Caco-2 (cell line): ENCODE measurements around the gene EHBP1. TPM values are rescaled to one million over a fixed set of nuclear protein-coding genes. Genes with fewer than 3 reads are reported as not detected.

Source experiments
- Bru-seq: library from RNA; stranded (reverse); fragments of 400-500 nt; gene quantifications from one replicate; lab custom pipeline; 2021; lab: Mats Ljungman, UMichigan
- BruChase-seq, 2 experiments: library from RNA; stranded (reverse); fragments of 400-500 nt; gene quantifications; one replicate each; lab custom pipeline; 2021; lab: Mats Ljungman, UMichigan
- BruUV-seq: library from RNA; stranded (reverse); fragments of 400-500 nt; replicated peaks from 2 replicates; lab custom pipeline; 2021; lab: Mats Ljungman, UMichigan
- CTCF ChIA-PET: fragments of 300-600 bp; sonication (Branson Sonifier 250); formaldehyde crosslinking; loops from one replicate; lab custom pipeline; 2022; ENCODE audit warnings: antibody characterized with exemption; lab: Charles Lee
- POLR2A ChIA-PET: fragments of 300-600 bp; sonication (Branson Sonifier 250); formaldehyde crosslinking; loops from one replicate; lab custom pipeline; 2022; ENCODE audit warnings: antibody characterized with exemption; lab: Charles Lee
- DNase-seq, 2 experiments: peaks; one replicate each; pipeline versions ENCODE4 v3.0.0 to v3.0.0-alpha.2; 2020 to 2022
- H3K27me3 ChIP-seq: replicated peaks from 2 replicates; pipeline ENCODE4 v1.6.0; 2011; ENCODE audit warnings: low read length; ENCODE audit not compliant: control insufficient read depth, insufficient read depth
- H3K36me3 ChIP-seq: 2 replicates; pipeline ENCODE4 v1.5.1; 2011; ENCODE audit warnings: low read length; ENCODE audit not compliant: control insufficient read depth, insufficient read depth
- H3K4me1 ChIP-seq: fragments of 250-450 bp; sonication (Bioruptor Pico); 2 replicates; pipeline ENCODE4 v1.5.1; 2020; ENCODE audit warnings: mild to moderate bottlenecking
- H3K4me3 ChIP-seq: 2 replicates; pipeline ENCODE4 v1.5.1; 2011; ENCODE audit warnings: low read depth, mild to moderate bottlenecking, control low read depth, low read length
- H3K9me3 ChIP-seq: fragments of 250-450 bp; sonication (Bioruptor Pico); 2 replicates; pipeline ENCODE4 v1.5.1; 2020; ENCODE audit warnings: mild to moderate bottlenecking, moderate library complexity
- H3K27ac Mint-ChIP-seq: one replicate; pipeline ENCODE4 v1.8.0; 2022; ENCODE audit warnings: mixed read lengths; ENCODE audit not compliant: unreplicated experiment
- H3K27me3 Mint-ChIP-seq: one replicate; pipeline ENCODE4 v1.8.0; 2022; ENCODE audit warnings: mixed read lengths; ENCODE audit not compliant: insufficient read depth, unreplicated experiment
- H3K36me3 Mint-ChIP-seq: one replicate; pipeline ENCODE4 v1.8.0; 2022; ENCODE audit warnings: mild to moderate bottlenecking, mixed read lengths; ENCODE audit not compliant: insufficient read depth, unreplicated experiment
- H3K4me1 Mint-ChIP-seq: one replicate; pipeline ENCODE4 v1.8.0; 2022; ENCODE audit warnings: low read depth, mixed read lengths; ENCODE audit not compliant: unreplicated experiment
- H3K4me3 Mint-ChIP-seq: one replicate; pipeline ENCODE4 v1.8.0; 2022; ENCODE audit warnings: mild to moderate bottlenecking, moderate library complexity, mixed read lengths; ENCODE audit not compliant: unreplicated experiment
- H3K9me3 Mint-ChIP-seq: one replicate; pipeline ENCODE4 v1.8.0; 2022; ENCODE audit warnings: mixed read lengths; ENCODE audit not compliant: unreplicated experiment
- intact Hi-C: fragments of 100-400 bp; cut with micrococcal nuclease; formaldehyde crosslinking; loops from one replicate; pipeline ENCODE4 v1.10.0; 2022; ENCODE audit not compliant: unreplicated experiment
- long read RNA-seq: library from polyadenylated mRNA; stranded (forward); transcript quantifications from one replicate; pipeline ENCODE4 v2.0.0, GENCODE V29; 2022
- total RNA-seq: library from RNA; stranded (reverse); gene quantifications from 2 replicates; pipeline ENCODE4 v1.2.3, GENCODE V29; 2022
- TF ChIP-seq, protein P1 (sequence below), 2 experiments: fragments of 200-600 bp in 1 of 2; IDR thresholded peaks; 1 replicate in 1 of 2; 2 replicates in 1 of 2; pipeline versions ENCODE4 v1.5.1 to v1.8.0; 2011 to 2022; ENCODE audit warnings: antibody characterized with exemption in 1 of 2, control low read depth in 1 of 2, inconsistent platforms in 1 of 2, low read depth in 1 of 2, low read length in 1 of 2, mild to moderate bottlenecking in 1 of 2, moderate library complexity in 1 of 2; ENCODE audit not compliant: insufficient read depth in 1 of 2, severe bottlenecking in 1 of 2, unreplicated experiment in 1 of 2

EHBP1 gene
- total RNA-seq = 120 and 123 TPM in 2 replicates
- Bru-seq, nascent RNA = percentile 95 among the genes with signal in this experiment
- BruChase-seq, experiment 1, labeled RNA remaining after a 2-hour chase = percentile 86 among the genes with signal in this experiment
- BruChase-seq, experiment 2, labeled RNA remaining after a 6-hour chase = percentile 80 among the genes with signal in this experiment
- long read RNA-seq, partial matches to known transcripts = 11 of 45 reads
- long read RNA-seq, other reads (novel, unspliced or antisense) = 31 of 45 reads

GRCh38 chr2:62705007-62705829, at the start of gene EHBP1:
TSS of gene EHBP1 (plus strand) at chr2:62705713. CDS start at chr2:62707192, 1,479 bp downstream.
- CTCF ChIA-PET = interaction anchor here (0.5 to 1.8 kb wide), 9 partner anchors 15 to 248 kb away, joined by 3 to 9 read pairs (median 4); no protein-coding TSS in a partner anchor
- Histone ChIP-seq H3K36me3 (no peaks in the 10 kb centered on the region), H3K4me3 (peak within 1 kb of the TSS; percentile 86), H3K27me3 (no peaks in the 10 kb centered on the region), H3K4me1 (peaks cover 34% of the 10 kb centered on the region), H3K9me3 (no peaks in the 10 kb centered on the region)
- peak within 1 kb of the TSS; percentile 91 for H3K4me3 Mint-ChIP-seq
- H3K36me3 Mint-ChIP-seq = peaks cover 38% of the 10 kb centered on the region
- no peaks in the 10 kb centered on the region for H3K27me3 Mint-ChIP-seq
- peak; percentile 100 for DNase-seq
- no peaks in the 10 kb centered on the region for H3K9me3 Mint-ChIP-seq
- intact Hi-C loops = loop anchor here (1.0 to 2.0 kb wide), 9 partner anchors 26 to 248 kb away; partner anchors contain the start of gene TMEM17
- BruUV-seq = no TSS peak
- POLR2A ChIA-PET = interaction anchor here (0.5 to 1.9 kb wide), 13 partner anchors 33 to 840 kb away, joined by 3 to 17 read pairs (median 3); partner anchors contain the start of gene TMEM17
- TF ChIP-seq, protein P1, sequence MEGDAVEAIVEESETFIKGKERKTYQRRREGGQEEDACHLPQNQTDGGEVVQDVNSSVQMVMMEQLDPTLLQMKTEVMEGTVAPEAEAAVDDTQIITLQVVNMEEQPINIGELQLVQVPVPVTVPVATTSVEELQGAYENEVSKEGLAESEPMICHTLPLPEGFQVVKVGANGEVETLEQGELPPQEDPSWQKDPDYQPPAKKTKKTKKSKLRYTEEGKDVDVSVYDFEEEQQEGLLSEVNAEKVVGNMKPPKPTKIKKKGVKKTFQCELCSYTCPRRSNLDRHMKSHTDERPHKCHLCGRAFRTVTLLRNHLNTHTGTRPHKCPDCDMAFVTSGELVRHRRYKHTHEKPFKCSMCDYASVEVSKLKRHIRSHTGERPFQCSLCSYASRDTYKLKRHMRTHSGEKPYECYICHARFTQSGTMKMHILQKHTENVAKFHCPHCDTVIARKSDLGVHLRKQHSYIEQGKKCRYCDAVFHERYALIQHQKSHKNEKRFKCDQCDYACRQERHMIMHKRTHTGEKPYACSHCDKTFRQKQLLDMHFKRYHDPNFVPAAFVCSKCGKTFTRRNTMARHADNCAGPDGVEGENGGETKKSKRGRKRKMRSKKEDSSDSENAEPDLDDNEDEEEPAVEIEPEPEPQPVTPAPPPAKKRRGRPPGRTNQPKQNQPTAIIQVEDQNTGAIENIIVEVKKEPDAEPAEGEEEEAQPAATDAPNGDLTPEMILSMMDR (IDR thresholded peaks at IDR 0.05; ENCODE audit: insufficient read depth in 1 of 2, low read depth in 1 of 2, low read length in 1 of 2, severe bottlenecking in 1 of 2, unreplicated experiment in 1 of 2) = no peak
- H3K4me1 Mint-ChIP-seq = peaks cover 29% of the 10 kb centered on the region
- peak within 1 kb of the TSS; percentile 87 for H3K27ac Mint-ChIP-seq

DNA sequence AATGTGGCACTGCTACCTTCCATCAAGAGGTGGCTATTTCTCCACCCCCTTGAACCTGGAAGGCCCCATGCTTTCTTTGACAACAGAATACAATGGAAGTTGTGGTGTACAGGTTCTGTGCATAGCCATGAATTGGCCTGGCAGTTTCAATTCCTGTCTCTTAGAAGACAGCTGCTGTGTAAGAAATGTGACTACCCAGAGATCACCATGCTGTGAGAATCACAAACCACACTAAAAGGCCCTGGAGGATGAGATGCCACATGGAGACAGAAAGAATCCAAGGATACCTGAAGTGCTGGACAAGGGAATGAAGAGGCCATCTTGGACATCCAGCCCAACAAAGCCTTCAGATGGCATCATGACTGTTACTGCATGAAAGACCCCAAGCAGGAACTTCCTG, 47.7 kb upstream of the EHBP1 start:
- Mint-ChIP-seq H3K9me3 (peaks cover 13% of the 10 kb centered on the region), H3K4me1 (peaks cover 32% of the 10 kb centered on the region), H3K27me3 (no peaks in the 10 kb centered on the region), H3K27ac (no peak overlapping the region), H3K36me3 (peaks cover 4% of the 10 kb centered on the region), H3K4me3 (no peak overlapping the region)
- TF ChIP-seq, protein P1 (IDR thresholded peaks at IDR 0.05; ENCODE audit: insufficient read depth in 1 of 2, low read depth in 1 of 2, low read length in 1 of 2, severe bottlenecking in 1 of 2, unreplicated experiment in 1 of 2) = no peak
- no peak overlapping the region for H3K4me3 ChIP-seq
- no peaks in the 10 kb centered on the region for H3K36me3 ChIP-seq
- H3K9me3 ChIP-seq = no peaks in the 10 kb centered on the region; the same call in 1 of the 2 replicates
- BruUV-seq = no TSS peak
- H3K27me3 ChIP-seq = no peaks in the 10 kb centered on the region
- intact Hi-C loops = no loop called here
- peaks cover 35% of the 10 kb centered on the region for H3K4me1 ChIP-seq
- DNase-seq = no peak
- ChIA-PET POLR2A (no interaction called here), CTCF (no interaction called here)

DNA sequence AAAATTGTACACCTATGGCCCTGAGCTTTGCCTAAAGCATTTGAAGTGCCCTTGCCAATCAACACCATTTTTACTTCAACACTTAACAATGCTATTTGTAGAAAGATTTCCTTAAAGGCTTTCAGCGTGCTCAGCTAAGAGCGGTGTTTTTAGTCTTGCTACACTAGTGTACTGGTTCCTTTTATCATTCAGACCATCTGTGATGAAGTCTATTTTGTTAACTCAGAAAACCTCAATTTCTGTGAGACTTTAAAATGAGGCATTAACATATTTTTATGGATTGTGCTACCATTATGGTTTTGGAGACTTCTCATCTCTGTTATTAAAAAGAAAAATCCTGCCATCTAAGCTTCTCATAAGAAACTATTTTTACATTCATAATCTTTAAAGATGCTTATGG, 46.6 kb upstream of the EHBP1 start:
- H3K4me1 ChIP-seq = peaks cover 33% of the 10 kb centered on the region

More for the DNA sequence above, 46.6 kb upstream of the EHBP1 start:
- Histone ChIP-seq H3K4me3 (no peak overlapping the region), H3K27me3 (no peaks in the 10 kb centered on the region), H3K36me3 (no peaks in the 10 kb centered on the region), H3K9me3 (no peaks in the 10 kb centered on the region; the same call in 1 of the 2 replicates)
- no peak overlapping the region for H3K27ac Mint-ChIP-seq
- BruUV-seq = no TSS peak
- intact Hi-C loops = no loop called here
- H3K9me3 Mint-ChIP-seq = peaks cover 13% of the 10 kb centered on the region
- DNase-seq = no peak
- no peak overlapping the region for H3K4me3 Mint-ChIP-seq
- CTCF ChIA-PET = interaction anchor here (0.6 kb wide), 1 partner anchor 90 kb away, joined by 3 read pairs; no protein-coding TSS in a partner anchor
- TF ChIP-seq, protein P1 (IDR thresholded peaks at IDR 0.05; ENCODE audit: insufficient read depth in 1 of 2, low read depth in 1 of 2, low read length in 1 of 2, severe bottlenecking in 1 of 2, unreplicated experiment in 1 of 2) = no peak
- H3K4me1 Mint-ChIP-seq = peaks cover 37% of the 10 kb centered on the region
- POLR2A ChIA-PET = no interaction called here
- peaks cover 4% of the 10 kb centered on the region for H3K36me3 Mint-ChIP-seq
- no peaks in the 10 kb centered on the region for H3K27me3 Mint-ChIP-seq
